GM20431 (cell line): ENCODE measurements around the gene XDH.

Experiments used
- in situ Hi-C: fragments of 300-500 bp; cut with MseI, MboI; formaldehyde crosslinking; loops from one replicate; pipeline ENCODE4 v1.15.0; 2020; ENCODE audit warnings: low sequenced_read_pairs; ENCODE audit not compliant: unreplicated experiment

The XDH gene

DNA sequence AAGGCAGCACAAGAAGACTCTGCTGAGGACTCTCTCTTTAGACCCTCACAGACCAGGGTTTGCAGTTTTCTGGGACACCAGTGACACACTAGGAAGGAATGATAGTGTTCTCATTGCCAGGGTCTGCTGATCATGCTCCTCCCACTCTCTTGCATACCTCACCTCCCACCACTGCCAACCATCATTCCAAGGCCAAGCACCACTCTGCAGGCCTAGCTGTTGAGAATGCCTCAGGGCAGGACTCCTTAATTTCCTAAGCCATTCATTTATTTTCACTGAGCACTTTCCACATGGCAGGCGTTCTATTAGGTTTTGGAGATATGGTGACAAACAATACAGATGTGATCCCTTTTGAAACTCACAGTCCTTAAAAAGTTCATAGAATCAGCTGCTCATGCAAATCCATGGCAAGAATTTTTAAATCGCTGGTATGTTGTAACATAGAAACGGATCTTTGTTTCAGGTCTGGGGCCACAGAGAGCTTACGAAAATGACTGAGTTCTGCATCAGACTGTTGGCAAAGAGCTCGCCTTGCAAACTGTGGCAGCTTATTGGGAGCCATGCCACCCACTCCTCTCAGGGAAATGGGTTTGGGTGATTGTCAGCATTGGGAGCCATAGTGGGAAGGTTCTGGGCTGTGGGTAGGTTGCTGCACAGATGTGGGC lies 78.5 kb downstream of the XDH start:
- in situ Hi-C loops, result loop anchor here (10.0 to 25.0 kb wide), 2 partner anchors 621 to 1149 kb away; no protein-coding TSS in a partner anchor

DNA sequence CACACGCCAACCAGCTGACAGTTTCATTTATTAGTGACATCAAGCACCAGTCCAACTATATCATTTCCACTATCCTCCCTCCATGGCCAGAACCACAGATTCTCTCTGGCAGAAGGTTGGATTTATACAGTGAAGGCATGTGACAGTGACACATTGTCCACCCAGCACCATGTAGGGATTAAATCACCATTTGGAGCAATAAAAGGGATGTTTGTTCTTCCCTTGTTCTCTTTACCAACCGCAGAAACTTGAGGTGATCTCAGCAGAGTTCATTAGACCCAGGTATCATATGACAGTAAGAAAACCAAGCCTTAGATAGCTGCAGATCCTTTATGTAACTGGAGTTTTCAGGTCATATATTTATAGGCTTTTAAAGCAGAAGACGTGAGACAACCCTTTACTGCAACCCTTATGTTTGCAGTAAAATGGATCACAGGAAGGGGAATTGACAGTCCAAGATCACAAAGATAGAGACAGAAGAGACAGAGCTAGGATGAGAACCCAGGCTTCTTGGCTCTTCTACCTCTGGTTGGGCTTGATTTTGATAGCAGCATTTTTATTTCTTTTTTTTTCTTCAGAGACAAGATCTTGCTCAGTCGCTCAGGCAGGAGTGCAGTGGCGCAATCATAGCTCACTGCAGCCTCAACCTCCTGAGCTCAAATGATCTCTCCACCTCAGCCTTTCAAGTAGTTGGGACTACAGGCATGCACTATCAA lies 80.1 kb downstream of the XDH start:
- in situ Hi-C loops, result loop anchor here (10.0 to 25.0 kb wide), 2 partner anchors 620 to 1147 kb away; no protein-coding TSS in a partner anchor

DNA sequence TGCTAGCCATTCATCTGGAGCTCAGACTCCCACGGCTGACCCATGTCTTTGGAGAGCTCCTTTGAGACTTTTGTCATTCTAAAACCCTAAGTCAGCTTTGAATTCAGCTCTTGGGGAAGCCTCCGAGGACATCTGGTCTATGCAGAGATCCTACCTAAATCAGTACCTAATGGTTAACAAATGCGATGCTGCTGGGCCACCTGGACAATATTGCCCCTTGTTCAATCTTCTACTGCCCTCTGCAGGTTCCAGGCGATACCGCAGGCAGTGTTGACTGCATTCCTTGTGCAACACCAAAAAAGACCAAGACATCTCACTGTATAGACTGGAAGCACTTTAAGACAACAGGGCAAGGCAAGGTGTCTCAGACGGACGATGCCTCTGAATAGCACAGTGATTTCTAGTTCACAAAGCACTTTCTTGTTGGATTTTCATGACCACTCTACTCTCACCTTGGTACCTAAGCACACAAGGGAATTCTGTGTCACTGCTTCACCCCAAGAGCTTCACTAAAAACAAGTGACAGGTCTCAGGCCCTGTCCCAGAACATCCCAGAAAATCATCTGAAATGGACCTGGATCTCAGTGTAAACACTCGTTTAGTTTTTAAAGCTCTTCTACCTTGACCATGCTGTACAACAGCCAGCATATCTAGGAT lies 80.9 kb downstream of the XDH start:
- in situ Hi-C loops, result loop anchor here (10.0 to 25.0 kb wide), 2 partner anchors 619 to 1146 kb away; no protein-coding TSS in a partner anchor

DNA sequence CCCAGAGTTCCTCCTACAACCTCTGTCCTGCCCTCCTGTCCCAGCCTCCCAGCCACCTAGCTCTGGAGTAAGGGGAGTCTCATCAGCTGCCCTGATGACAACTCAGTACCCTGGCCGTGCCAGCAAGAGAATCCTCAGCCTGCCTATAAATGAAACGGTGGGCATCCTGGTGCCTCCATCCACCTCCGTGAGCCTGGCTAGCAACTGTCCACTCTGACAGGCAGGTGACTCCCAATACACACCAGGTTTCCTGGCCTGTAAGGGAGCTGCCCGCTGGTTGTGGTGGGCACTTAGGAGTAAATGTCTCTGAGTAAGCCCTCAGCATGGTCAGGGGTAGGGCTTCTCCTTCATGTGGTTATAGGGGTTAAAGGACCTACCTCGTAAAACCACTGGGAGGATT lies 81.5 kb downstream of the XDH start:
- in situ Hi-C loops, result loop anchor here (10.0 to 25.0 kb wide), 2 partner anchors 618 to 1146 kb away; no protein-coding TSS in a partner anchor

DNA sequence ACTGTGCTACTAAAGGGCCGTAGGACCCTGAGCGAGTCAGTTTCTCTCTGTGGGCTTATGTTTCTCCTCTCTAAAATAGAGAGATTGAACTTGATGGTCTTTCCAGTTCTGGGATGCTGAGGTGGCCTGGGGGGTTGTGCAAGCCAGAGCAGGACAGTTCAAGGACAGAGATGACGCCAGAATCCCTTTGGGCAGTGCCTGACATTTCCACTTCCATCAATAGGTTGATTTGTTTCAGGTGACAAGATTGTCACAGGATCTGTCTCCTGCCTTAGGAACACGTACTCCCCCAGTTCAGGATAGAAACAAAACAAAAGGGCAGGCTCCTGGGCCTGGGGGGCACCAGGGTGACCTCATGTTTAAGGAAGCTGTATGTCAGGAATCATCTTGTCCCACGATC lies 82.0 kb downstream of the XDH start:
- in situ Hi-C loops, result loop anchor here (10.0 to 25.0 kb wide), 2 partner anchors 618 to 1145 kb away; no protein-coding TSS in a partner anchor

DNA sequence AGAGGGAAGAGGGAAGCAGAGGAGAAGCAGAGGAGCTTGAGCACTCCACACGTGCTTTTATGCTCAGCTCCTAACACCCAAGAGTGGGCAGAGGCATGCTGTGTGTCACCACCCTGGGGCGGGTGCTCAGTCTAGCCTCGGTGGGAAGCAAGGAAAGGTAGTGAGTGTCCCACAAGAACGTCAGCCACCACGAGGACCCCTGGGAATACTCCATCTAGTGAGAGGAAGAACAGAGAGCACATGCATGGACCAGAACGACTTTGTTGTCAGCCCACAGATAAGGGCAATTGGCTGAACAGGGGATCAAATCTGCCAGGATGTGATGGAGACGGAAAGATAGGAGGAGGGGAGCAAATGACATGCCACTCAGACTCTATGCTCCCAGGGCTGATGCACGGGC lies 83.4 kb downstream of the XDH start:
- in situ Hi-C loops, result loop anchor here (10.0 to 25.0 kb wide), 2 partner anchors 616 to 1144 kb away; no protein-coding TSS in a partner anchor

DNA sequence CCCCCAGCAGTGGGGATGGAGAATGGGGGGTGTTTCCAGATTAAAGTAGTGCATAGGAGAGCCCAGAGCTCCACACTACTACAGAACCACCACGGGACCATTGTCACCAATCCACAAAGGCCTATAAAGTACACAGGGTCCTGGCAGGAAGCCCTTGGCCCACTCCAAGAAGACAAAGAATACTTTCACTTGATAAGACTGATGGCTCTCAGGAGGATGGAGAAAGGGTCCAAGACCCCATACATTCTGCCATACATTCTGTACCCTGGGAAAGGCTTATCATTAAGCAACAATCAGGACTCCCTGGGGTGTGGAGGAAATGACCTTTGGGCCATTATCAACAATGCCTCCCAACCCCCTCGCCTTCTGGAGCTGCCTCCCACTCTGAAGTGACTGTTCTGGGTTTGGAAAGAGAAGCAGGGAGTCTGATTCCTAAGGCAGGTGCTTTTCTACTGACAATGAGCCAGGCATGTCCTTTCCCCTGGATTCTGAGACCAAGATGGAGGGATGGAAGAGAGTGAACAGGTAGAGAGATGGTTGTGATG lies 85.4 kb downstream of the XDH start:
- in situ Hi-C loops, result loop anchor here (25.0 kb wide), 1 partner anchor 1142 kb away; no protein-coding TSS in a partner anchor

DNA sequence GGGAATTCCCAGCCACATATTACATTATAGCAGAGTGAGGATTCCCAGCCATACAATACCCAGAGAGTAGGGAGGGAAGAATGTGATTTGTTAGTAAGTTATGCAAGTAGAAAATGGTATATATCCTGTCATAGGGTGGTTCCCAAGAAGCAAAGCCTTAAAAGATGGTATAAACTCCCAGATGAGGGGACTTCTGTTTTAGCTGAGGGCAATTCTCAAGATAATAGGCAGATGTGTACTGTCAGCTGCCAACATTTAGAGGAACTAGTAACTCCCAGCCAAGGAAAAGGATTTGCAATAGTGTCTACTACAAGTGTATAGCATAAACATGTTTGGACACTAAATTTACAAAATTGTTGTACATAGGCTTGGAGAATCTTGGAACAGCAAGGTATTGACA lies 86.5 kb downstream of the XDH start:
- in situ Hi-C loops, result loop anchor here (25.0 kb wide), 1 partner anchor 1141 kb away; no protein-coding TSS in a partner anchor

DNA sequence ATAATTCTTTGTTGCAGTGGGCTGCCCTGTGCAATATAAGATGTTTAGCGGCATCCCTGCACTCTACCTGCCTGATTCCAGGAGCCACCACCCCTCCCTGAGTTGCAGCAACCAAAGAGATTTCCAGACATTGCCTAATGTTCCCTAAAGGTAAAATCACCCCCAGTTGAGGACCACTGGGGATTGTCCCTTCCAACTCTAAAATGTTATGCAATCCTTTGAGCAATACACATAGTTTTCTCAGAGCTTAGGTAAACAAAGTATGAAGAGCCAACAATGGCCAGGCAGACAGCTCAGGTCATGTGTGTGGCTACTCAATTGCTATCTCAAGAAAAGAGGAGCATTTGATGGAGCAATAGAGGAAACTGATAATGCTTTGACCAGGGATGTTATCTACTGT lies 87.0 kb downstream of the XDH start:
- in situ Hi-C loops, result loop anchor here (25.0 kb wide), 1 partner anchor 1140 kb away; no protein-coding TSS in a partner anchor

DNA sequence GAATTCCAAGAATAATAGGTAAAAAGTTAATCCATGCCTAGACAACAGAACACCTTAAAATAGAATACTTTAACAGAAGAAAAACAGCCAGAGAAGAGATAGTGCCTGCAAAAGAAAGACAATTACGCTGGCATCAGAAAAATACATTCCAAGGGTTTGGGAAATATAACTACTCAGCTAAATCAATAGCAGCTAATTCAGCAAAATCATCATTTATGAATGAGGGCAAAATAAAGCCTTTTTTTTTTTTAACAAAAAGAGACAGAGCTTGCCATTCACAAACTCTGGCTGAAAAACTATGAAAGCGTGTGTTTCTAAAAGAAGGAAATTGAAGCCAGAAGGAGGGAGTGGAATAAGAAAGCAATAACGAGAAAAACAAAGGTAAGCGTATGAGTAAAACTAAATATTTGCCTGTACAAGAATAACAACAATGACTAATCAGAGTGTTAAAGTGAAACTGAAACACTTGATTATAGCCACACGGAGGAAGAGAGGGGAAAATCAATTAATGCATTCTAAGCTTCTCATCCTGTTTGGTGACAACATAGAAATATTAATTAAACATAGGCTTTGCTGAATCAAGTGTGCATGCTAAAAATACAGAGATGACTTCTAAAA lies 90.4 kb downstream of the XDH start:
- in situ Hi-C loops, result no loop called here

DNA sequence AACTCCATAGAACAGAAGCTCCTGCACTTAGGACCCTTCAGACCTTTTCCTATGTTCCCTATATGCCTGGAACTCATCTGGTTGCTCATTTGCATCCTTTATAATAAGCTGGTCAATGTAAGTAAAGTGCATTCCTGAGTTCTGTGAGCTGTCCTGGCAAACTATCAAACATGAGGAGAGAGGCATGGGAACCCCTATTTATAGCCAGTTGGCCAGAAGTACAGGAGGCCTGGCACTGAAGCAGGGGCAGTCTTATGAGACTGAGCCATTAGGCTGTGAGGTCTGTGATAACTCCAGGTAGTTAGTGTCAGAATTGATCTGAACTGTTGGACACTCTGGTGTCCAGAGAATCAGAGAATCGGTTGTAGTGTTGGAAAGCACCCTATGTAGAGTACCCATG lies 92.2 kb downstream of the XDH start:
- in situ Hi-C loops, result no loop called here

DNA sequence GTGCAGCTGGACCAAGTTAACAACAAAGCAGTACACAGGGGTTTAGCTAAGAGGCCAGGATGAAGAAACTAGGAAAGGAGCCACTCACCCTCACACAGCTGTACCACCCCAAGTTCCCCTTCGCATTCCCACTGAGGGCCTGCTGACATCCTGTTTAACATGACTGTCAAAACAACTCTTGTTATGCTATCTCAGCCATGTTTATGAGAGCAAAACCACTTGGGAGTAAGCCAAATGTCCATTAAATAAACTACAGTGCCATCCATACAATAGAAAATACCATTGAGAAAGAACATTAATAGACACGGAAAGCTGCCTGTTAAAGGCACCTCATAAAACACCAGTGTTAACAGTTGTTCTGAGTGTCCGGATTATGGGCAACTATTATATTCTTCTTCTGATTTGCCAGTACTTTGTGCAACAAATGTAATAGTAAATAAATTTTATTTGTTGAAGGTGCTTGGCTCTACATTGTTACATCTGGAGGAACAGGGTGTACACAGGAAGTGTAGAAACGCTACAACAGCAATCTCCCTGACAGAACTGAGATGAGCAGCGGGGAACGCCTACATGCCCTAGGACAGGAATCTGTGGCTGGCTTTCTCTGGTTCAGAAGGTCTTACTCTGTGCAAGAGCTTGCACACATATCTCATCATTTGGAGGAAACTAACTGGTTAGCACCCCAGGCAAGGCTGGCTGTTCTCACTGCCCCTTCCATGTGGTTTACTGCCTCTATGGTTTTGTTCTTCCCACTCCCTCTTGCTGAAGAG lies 95.0 kb downstream of the XDH start:
- in situ Hi-C loops, result no loop called here

DNA sequence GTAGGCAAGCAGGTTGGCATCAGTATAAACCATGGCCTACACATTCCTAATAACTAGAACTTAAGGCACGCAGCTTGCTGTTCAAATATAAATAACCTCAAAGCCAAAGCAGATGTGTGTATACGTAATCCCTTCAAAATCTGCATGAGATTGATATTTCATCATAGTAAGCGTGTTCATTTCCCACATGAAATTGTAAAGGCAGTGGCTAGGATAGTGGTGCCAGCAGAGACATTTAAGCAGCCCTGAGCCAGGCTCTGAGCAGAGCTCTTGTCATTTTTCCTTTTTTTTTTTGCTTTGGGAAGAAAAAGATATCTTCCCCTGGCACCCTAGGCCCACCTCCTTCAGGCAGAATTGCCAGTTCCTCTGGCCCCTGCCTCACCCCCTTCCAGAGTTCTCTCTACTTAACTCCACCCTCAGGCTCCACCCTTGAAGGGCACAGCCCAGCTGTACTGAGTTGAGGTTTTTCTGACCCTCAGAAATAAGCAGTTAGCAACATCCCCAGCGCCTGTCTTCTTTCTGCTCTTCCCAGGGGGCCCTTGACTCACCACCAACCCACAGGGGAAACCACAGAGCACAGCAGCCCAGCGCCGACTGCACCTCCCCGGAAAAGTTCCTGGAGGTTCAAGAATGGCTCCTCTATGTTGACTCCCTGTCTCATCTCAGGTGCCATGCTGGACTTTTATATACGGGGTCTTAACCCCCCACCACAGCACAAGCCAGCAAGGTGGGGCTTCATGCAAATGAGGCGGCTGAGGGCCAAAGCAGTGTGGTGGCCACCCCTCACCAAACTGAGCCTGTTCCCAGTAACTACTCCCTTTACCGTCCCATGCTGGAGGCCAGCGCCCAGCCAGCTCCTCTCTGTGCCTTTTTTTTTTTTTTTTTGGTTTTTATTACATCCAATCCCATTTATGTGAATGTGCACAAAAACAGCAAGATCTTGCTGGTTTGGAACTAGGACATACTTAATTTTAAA lies 95.9 kb downstream of the XDH start:
- in situ Hi-C loops, result no loop called here

DNA sequence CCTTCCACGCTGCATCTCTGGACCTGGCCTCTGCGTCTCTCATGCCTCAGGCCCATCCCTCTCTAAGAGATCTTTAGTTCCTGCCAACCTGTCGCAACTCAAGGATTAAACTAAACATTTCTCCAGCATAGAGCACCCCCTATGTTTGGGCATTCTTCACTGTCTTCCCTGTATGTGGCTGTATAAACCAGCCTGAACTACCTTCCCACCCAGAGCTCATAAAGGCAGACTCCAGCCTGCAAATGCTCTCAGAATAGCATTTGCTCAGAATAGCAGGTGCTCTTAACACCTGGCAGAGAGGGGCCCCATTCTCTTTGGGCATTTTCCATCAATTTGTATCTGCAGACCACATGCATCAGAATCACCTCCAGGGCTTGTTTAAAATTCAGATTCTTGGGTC lies 97.1 kb downstream of the XDH start:
- in situ Hi-C loops, result no loop called here

DNA sequence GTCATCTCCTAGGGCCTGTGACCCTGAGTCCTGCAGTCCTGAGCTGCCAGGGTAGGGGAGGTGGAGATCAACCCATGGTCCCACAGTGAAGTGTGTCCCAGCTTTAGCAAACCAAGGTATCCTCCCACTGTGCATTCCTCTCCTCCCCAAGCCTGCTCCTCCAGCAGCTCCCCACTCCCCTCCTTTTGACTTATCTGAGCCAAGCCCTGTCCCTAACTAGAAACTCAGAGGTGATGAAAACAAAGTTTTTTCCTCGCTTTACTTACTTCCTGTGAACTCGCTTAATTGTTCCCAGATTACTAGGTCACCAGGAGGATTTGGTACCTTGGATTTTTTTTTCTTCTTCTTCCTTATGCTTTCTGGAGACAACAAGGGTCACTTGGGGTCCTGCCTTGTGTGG lies 99.8 kb downstream of the XDH start:
- in situ Hi-C loops, result no loop called here

DNA sequence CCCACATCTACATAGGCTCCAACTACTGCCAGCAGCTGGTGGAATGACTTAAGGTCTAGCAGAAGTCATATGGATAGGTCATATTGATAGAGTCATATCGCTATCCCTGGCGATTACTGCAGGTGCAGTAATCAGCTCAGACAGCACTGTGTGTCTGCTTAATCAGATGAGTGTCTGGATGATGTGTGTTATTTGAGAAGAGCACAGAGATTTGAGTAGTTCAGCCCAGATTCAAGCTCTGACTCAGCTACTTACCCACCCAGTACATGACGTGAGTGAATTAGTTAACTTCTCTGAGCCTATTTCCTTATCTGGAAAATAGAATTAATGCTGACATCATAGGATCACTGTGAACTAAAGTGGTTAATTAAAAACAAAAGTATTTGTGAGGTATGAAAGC lies 101.6 kb downstream of the XDH start:
- in situ Hi-C loops, result no loop called here

DNA sequence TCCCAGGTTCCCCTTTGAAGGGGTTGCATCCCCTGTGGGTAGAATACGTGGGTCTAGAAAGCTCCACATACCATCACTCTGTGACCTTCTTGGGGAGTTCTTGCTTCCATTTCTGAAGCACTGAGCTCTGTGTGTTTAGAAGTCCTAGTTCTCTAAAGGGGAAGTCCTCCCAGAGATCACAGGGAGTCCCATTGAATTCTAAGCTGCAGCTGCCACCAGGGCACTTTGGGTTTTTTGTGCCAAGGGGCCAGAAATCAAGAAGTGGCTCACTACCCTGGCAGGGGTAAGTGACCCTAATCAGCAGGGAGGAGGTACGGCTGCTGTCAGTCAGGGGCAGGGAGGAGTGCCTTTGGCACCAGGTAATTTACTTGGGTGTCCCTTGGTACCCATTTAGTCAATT lies 109.7 kb downstream of the XDH start:
- in situ Hi-C loops, result no loop called here

DNA sequence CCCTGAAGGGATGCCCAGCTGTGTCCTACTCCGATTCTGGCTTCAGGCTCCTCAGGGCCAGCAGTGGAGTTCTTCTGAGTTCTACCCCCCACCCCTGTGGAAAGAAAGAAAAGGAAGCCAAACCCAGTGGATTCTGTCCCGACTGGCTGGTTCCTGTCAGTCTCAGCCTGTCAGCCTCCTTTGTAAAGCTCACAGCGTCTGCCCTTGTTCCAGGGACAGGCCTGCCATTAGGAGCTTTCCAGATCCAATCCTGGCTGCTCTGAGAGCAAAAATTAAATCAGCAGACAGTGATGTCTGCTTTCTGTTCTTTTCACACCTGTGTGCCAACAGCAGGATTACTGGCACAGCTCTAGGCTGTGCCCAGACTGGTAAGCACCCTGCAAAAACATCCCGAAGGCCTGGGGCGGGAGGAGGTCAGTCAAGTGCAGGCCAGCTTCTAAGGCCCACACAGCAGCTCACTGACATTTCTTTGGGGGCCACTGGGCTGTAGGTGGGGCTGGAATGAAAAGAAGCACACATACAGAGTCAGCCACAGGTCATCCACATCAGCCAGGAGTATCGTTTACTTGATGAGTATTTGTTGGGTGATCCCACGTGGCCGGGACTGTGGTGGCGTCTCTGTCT lies 111.5 kb downstream of the XDH start:
- in situ Hi-C loops, result no loop called here
